Activated CD8-positive, alpha-beta memory T cell treated with anti-CD3 and anti-CD28 coated beads, Interleukin-2, amount 50 U/mL, for 4 hours (primary cell): ENCODE data around the gene ALX4.

ENCODE experiments used
- DNase-seq: peaks from one replicate; pipeline ENCODE4 v3.0.0-alpha.2; 2020

ALX4 gene

DNA sequence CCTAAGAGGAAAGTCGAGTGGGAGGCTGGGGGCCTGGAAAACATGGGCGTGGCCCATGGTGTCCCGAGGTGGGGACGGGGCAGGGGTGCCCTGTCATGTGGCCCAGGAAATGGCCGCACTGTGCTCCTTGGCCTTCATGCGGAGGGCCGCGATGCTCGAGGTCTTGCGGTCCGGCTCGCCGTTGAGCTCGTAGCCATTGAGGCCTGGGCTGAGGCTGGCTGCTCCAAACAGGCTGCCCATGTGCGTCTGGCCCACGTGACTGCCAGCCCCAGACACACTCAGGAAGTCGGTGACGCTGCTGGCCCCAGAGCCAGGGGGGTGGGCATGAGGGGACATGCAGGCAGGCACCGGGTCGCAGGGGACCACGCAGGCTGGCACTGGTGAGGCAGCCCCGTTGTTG is 45.2 kb downstream of the ALX4 start:
- no peak for DNase-seq

DNA sequence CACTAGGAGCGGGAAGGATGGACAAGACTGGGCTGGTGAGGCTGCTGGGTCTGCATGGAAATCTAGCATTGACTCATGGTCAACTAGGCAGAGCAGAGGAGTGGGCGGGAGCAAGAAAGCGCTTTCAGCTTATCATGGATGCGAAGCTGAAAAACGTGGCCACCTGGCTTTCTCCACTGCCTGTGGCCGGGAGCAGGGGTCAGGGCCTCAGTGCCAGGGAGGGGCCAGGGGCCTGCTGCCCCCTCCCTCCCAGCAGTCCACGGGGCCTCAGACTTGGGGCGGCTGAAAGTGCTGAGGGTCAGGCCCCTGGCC is 45.5 kb downstream of the ALX4 start:
- DNase-seq, result no peak

GRCh38 chr11:44263738-44264437 is 46.1 kb downstream of the ALX4 start:
- DNase-seq, result no peak

- no peak for DNase-seq
These were observed 47.9 kb downstream of the ALX4 start for GRCh38 chr11:44261800-44262591.

DNA sequence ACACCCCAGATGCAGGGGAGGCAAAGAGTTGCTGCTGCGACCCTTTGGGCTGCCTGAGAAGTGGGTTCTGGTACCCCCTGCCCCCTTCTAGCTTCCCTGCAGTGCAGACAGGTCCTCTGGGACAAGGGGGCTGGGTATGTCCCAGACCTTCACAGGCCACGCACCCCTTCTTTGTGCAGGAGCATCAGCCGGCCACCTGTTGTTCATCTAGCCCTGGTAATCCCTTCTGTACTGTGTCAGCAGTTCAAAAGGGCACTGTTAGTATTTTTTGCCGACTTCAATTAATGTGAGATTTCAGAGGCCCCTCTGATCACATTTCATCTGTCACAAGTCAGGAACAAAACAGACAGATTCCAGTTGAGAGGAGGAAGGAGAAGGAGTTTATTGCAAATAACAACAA is 49.9 kb downstream of the ALX4 start:
- no peak for DNase-seq

DNA sequence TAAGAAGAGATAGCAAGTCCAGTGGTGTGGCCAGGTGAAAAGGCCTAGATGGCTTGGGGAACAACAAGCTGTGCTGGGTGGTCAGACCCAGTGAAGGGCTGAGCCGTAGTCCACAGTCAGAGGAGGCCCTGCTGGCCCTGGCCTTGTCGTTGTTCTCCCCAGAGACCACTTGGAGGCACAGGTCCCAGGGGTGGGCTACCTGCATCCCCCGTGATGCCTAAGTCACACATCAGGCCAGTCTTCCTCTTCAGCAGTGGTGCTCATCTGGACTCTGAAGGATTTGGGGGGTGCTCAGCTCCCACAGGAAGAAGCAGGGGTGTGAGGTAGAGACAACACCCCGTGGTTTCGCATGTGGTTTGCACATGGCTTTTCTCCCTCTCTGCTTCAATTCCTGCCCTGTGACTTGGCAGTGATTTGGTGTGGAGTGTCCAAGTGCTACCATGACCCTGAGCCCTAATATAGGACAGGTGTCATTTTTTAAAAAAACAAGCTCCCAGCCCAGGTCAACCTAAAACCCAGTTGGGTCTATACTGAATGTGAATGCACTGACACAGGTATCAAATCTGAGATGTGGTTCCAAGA is 51.0 kb downstream of the ALX4 start:
- DNase-seq, result no peak

- no peak for DNase-seq
These were observed 51.8 kb downstream of the ALX4 start for GRCh38 chr11:44258190-44258489.

DNA sequence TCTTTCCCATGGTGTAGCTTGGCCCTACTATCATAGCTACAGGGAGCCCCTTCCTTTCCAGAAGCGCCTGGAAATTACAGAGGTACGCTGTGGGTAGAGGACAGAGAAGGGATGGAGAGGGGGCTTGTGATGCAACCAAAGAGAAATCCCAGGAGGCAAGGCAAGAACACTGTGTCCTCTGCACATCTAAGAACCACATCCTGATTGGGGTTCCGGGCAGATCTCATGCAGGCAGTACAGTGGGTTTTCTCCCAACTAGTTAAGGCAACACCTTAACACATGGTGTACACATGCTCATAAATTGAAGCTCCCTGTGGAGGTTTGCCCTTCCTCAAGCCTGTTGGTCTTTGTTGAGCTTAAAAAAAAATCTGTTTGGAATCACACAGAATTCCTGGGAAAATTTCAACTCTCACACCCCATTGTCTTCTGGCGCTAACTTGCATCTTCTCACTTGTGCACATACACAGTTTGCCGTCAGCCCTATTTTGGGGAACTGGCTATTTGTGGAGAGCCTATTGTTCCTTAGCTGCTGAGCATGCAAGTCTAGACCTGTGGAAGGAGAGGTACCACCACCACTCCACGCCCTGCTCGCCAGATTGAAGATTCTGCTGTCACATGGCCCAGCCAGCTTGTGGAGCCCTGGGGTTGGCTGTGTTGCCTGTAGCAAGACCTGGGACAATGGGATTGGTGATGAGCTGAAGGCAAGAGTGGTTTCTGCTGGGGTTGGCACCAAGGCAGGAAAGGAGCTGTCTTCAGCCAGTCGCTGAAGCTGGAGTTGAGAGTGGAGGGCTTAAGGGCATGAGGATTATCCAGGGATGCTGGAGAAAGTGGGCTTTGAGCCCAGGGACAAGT is 52.4 kb downstream of the ALX4 start:
- DNase-seq, result no peak

DNA sequence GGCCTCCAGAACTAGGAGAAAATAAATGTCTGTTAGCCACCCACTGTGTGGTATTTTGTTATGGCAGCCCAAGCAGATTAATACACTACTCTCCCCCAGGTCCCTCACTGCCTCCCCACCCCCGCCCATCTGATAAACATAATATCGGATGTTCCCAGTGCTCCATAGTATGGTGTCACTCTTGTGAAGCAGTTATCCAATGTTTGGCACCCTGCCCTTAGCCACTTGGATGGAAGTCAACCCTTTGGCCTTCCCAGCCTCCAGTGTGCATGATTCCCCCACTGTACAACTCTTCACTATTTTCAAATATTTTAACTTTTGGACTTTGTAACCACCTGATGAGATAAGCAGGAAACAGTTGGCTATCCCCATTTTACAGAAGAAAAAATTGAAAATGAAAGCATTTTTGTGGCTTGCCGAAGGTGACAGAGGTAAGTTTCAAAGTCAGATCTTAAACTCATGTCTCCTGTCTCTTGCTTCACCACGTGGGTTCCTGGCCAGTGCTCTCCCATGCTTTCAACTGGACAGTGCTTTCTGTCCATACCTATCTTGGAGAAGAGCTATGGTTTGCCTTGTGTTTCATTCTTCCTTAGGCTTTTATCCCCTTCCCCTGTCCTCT is 53.2 kb downstream of the ALX4 start:
- DNase-seq, result no peak

DNA sequence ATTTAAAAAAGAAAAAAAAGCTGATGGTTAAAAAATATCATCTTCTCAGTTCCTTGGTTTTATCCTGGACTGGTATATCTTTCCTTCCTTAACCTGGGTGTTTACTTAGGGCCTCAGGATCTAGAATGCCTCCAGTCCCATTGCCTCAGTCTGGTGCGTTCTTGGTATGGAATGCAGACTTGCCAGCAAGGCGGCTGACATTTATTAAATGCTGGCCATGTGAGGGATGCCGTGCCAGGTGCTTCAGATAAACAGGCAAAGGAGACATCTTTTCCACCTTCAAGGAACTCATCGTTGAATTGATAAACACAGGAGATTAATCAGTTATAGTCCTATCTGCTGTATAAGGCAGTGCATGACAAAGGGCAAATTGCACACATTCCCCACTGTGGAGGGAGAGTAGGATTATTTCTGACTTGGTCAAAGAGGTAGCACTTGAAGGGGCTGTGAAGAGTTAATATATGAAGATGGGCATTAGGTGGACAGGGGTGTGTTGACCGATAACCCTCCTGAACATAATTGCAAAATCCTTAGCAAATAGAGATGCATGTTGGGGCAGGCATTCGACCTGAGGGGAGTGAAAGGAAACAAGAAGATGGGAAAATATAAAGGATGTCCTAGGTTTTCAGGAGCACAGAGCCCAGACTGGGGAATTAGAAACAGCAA is 54.4 kb downstream of the ALX4 start:
- DNase-seq, result no peak

DNA sequence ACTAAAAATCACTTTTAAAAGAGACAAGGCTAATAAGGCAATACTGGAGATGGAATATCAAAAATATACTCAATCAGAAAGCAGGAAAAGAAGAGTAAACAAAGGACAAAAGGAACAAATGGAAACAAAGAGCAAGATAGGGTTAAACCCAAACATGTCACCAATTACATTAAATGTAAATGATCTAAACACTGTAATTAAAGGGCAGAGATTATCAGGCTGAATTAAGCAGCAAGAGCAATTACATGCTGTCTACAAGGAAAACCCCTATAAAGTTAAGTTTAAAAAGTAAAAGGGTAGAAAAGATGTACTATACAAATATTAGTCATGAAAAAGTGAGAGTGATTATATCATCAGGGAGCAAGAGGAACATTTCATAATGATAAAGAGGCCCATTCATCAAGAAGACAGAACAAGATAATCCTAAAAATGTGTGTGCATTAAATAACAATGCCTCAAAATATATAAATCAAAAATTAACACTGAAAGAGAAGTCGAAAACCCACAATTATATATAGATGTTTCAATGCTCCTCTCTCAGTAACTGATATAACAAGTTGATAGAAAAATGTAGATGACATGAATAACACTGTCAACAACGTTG is 56.8 kb downstream of the ALX4 start:
- no peak for DNase-seq

DNA sequence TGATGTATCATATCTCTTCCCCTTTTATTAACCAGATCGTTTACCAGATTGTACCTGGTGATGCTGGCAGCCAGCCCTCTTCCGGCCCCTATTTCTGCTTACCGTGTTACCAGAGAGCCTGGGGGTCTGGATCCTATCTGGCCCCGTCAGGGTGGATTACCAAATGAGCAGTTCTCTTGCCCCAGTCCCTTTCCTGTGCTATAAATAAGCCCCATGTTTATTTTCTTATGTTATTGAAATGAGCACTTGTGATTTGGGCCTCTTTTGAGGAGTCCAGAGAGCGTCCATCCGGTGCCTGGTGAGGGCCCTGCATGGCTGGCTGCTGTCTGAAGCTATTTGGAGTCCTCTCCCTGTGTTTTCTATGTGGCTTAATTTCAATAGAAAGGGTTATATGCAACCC is 59.5 kb downstream of the ALX4 start:
- no peak for DNase-seq

GRCh38 chr11:44248109-44248508 is 61.8 kb downstream of the ALX4 start:
- DNase-seq, result no peak

DNA sequence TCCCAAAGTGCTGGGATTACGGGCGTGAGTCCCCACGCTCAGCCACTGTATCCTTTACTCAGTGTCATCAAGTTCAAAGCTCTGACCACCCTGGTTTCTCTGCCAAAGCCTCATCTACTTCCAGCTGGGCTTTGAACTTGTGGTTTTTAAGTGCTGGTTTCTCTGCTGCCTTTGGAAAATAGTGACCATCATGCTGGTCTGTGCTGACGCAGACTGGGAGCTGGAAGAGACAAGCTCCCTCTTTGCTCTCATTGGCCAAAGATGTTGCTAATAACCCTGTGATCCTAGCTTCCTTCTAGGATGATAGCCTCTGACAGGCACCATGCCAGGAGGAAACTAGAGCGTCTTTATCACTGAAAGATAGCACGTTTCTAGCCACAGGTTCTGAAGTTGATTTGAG is 62.4 kb downstream of the ALX4 start:
- DNase-seq, result no peak

GRCh38 chr11:44246726-44247125 is 63.2 kb downstream of the ALX4 start:
- DNase-seq, result no peak

DNA sequence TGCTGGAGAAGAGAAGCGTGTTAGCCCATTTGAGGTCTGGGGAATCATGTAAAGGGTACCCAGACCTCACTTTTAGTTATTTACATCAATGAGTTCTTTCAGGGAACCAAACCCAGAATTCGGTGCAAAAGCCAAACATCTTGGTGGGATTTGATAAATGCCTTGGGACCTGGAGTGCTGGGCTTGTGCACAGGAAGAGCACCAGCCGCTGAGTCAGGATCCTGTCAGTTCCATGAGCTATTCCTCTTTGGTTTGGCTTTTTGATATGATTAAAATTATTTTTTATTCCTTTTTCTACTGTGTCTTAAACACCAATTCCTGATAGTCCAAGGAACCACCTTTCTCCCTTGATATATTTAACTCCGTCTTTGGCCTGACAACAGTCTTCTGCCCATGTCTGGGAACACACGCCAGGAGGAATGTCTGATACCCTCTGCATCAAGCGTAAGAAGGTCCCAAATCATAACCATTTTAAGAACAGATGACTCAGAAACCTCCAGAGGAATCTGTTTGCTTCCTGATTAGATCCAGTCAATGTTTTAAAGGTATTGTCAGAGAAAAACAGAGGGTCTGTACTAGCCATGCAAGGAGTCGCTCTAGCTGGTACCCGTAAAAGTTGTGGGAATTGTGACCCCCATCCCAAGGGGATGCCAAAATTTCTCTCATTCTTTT is 65.2 kb downstream of the ALX4 start:
- DNase-seq, result no peak

DNA sequence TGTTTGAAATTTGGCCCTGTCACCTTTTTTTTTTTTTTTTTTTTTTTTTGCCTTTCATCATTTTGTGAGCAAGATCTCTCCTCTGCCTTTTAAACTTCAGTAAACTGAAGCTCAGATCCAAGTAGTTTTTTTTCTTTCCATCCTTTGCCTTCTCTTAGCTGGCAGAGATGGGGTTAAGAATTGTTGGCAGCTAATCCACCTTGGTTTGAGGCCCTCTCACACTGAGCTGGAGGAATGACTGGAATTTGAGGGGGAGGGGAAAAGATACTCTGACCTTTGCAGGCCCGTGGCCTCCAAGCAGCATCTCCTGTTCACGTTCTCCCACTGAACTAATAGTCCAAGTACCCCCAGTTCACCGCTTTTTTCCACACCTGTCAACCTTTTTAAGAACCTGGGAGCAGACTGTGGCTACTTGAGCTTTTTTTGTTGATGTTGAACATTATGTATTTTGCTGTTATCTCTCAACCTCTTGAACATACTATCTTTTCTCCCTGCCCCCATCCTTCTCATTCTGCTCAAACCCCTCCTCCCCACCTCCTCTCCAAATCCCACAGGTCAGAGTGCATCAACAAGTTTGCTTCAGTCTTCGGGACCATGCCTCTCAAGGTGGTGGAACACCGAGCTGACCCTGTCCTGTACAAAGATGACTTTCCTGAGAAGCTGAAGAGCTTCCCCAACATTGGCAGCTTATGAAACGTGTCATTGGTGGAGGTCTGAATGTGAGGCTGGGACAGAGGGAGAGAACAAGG is 66.2 kb downstream of the ALX4 start:
- no peak for DNase-seq

- no peak for DNase-seq
These were observed 66.9 kb downstream of the ALX4 start for GRCh38 chr11:44243086-44243485.

DNA sequence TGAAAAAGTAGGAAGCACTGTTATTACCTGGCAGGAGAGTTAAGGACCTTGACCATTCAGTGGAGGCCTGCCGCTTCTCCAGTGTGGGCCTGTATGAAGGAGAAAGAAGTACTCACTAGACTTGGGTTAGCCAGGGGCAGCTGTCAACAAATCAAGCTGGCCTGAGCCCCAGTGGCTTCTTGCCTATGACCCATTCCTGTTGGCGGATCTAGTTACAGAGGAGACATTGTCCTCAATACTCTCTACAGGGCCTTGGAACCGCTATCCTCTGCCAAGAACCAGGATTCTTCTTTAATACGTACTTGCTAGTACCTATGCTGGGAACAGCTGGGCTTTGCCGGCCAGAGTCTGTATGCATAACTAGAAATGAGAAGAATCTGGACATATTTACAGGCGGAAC is 68.1 kb downstream of the ALX4 start:
- no peak for DNase-seq

DNA sequence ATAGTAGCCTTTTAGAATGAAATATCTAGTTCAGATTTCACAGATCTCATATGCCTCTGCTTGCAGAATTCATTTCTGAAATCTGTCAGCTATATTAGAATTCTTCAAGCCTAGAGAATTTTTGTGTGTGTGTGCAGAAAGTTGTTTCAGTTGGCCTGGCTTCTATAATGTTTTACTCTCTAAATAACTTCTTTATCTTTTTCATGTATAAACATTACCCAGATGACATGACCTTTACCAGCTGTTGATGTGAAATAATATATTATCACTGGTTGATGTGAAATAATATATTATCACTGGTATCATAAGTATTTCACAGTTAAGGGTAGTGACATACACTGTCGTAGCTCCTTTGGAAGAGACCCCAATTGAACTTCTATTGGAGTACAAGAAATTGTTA is 72.8 kb downstream of the ALX4 start:
- DNase-seq, result no peak

DNA sequence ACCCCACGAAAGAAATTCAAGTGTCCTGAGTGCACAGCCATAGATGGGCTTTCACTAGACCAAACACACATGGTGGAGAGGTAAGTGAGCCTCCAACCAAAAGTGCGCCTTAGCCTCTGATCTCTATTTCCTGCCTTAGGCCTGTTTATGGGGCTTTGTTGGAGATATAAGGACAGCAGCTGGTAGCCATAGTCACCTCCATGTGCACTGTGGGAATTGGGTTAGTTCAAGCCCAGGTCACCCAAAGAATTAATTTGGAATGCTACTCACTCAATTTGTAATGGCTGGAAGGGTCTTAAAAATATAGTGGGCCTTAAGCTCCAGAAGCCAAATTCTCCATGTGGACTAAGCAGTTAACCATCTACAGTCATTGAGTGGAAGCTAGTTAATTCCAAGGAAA is 73.6 kb downstream of the ALX4 start:
- DNase-seq, result no peak
